ENCODE data around the gene NAP1L4. TPM values are rescaled to one million over a fixed set of nuclear protein-coding genes. Genes with fewer than 3 reads are reported as not detected.

NAP1L4 gene
- total RNA-seq, 2 donors from 2014 or later: 198 to 206 TPM

DNA sequence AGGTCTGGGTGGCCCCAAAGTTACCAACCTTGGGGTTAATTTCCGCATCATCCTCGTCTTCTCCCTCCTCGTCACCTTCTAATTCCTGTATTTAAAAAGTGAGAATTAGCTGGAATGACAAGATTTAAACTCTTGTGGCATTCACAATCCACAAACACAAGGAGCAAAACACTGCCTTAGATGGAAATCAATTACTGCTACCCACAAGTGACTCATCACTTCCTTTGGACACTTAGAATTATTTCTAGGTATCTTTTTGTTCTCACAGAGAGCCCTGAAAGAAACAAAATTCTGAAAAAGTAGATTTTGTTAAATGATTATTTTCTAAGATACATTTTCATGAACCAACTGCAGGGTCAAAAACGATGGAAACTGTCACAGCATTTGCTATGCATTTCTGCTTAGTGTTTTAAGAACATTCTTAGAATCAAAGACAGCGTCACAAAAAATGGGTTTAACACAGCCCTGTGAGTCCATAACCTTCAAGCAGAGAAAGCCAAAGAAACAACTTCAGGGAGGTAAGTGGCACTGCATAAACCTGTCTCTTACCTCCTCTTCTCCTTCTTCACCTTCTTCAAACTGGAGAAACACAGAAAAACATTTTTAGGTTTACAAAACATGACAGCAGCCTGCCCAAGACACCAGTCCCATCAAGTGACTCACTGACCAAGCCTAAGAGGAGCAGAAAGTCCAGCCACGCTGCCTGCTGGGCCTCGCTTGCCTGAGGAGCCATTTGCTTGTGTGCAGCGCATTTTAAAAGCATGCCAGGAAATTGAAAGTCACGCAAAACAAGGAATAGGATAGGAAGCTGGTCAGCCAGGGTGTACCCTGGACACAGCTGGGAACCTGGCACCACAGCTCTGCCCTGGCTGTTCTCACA lies 40.7 kb downstream of the NAP1L4 start:
- Histone ChIP-seq H3K36me3 (ENCODE audit: control insufficient read depth, insufficient read depth, low read length) (peaks cover 98% of the 10 kb centered on the region), H3K4me3 (ENCODE audit: low read length) (no peak overlapping the region), H3K4me1 (ENCODE audit: control insufficient read depth, insufficient read depth, low read length) (peaks cover 2% of the 10 kb centered on the region), H3K9ac (ENCODE audit: extremely low read depth, low read length, poor library complexity, severe bottlenecking) (no peak overlapping the region), H3K27me3 (ENCODE audit: control insufficient read depth, insufficient read depth, low read length, poor library complexity, severe bottlenecking) (no peaks in the 10 kb centered on the region), H3K9me3 (ENCODE audit: control insufficient read depth, low read length) (no peaks in the 10 kb centered on the region), H3K27ac (ENCODE audit: low read depth, low read length) (no peak overlapping the region)
- TF ChIP-seq CTCF (conservative IDR thresholded peaks at IDR 0.05): no peak
- Mint-ChIP-seq H3K27ac (peak overlapping the region; percentile 66), H3K4me1 (peaks cover 17% of the 10 kb centered on the region), H3K27me3 (ENCODE audit: insufficient read depth) (no peaks in the 10 kb centered on the region), H3K36me3 (ENCODE audit: low read depth) (peaks cover 83% of the 10 kb centered on the region), H3K9me3 (no peaks in the 10 kb centered on the region), H3K4me3 (no peak overlapping the region)
- peak; percentile 28 for DNase-seq
- WGBS, 2 experiments (ENCODE audit: insufficient coverage in 1 of 2, insufficient read length in 1 of 2): 78 to 84% methylated on average over 5 to 9 of the region's 9 CpGs

- Mint-ChIP-seq H3K4me1 (peaks cover 16% of the 10 kb centered on the region), H3K27me3 (ENCODE audit: insufficient read depth) (no peaks in the 10 kb centered on the region), H3K4me3 (no peak overlapping the region), H3K36me3 (ENCODE audit: low read depth) (peaks cover 81% of the 10 kb centered on the region), H3K27ac (no peak overlapping the region), H3K9me3 (no peaks in the 10 kb centered on the region)
- Histone ChIP-seq H3K4me3 (ENCODE audit: low read length) (no peak overlapping the region), H3K27me3 (ENCODE audit: control insufficient read depth, insufficient read depth, low read length, poor library complexity, severe bottlenecking) (no peaks in the 10 kb centered on the region), H3K9ac (ENCODE audit: extremely low read depth, low read length, poor library complexity, severe bottlenecking) (no peak overlapping the region), H3K4me1 (ENCODE audit: control insufficient read depth, insufficient read depth, low read length) (peaks cover 7% of the 10 kb centered on the region), H3K27ac (ENCODE audit: low read depth, low read length) (no peak overlapping the region), H3K36me3 (ENCODE audit: control insufficient read depth, insufficient read depth, low read length) (peaks cover 100% of the 10 kb centered on the region), H3K9me3 (ENCODE audit: control insufficient read depth, low read length) (no peaks in the 10 kb centered on the region)
- WGBS, 2 experiments (ENCODE audit: insufficient coverage in 1 of 2, insufficient read length in 1 of 2): no CpG with 5 or more reads among the region's 1 CpG
- TF ChIP-seq CTCF (conservative IDR thresholded peaks at IDR 0.05): no peak
- no peak for DNase-seq
Observed at GRCh38 chr11:2950825-2951224, 41.3 kb downstream of the NAP1L4 start.

- Histone ChIP-seq H3K27me3 (ENCODE audit: control insufficient read depth, insufficient read depth, low read length, poor library complexity, severe bottlenecking) (no peaks in the 10 kb centered on the region), H3K9ac (ENCODE audit: extremely low read depth, low read length, poor library complexity, severe bottlenecking) (no peak overlapping the region), H3K27ac (ENCODE audit: low read depth, low read length) (no peak overlapping the region), H3K4me1 (ENCODE audit: control insufficient read depth, insufficient read depth, low read length) (peaks cover 9% of the 10 kb centered on the region), H3K36me3 (ENCODE audit: control insufficient read depth, insufficient read depth, low read length) (peaks cover 100% of the 10 kb centered on the region), H3K4me3 (ENCODE audit: low read length) (no peak overlapping the region), H3K9me3 (ENCODE audit: control insufficient read depth, low read length) (no peaks in the 10 kb centered on the region)
- Mint-ChIP-seq H3K9me3 (no peaks in the 10 kb centered on the region), H3K4me3 (no peak overlapping the region), H3K4me1 (peaks cover 17% of the 10 kb centered on the region), H3K27me3 (ENCODE audit: insufficient read depth) (no peaks in the 10 kb centered on the region), H3K36me3 (ENCODE audit: low read depth) (peaks cover 79% of the 10 kb centered on the region), H3K27ac (peak overlapping the region; percentile 59)
- 94 to 100% methylated on average over 10 to 11 of the region's 11 CpGs for WGBS, 2 experiments (ENCODE audit: insufficient coverage in 1 of 2, insufficient read length in 1 of 2)
- DNase-seq: peak; percentile 26
- no peak for TF ChIP-seq CTCF (conservative IDR thresholded peaks at IDR 0.05)
Observed at GRCh38 chr11:2949920-2950319, 42.2 kb downstream of the NAP1L4 start.
